IMR-90 (cell line): Measurements from ENCODE around the gene LRP1-AS. TPM values are rescaled to one million over a fixed set of nuclear protein-coding genes. Genes with fewer than 3 reads are reported as not detected.

Experiments
- BHLHE40 ChIP-seq: fragments of 150-350 bp; IDR thresholded peaks from 2 replicates; pipeline ENCODE4 v1.6.1; 2016; ENCODE audit warnings: mild to moderate bottlenecking, low read depth, low read length
- CEBPB ChIP-seq: IDR thresholded peaks from 2 replicates; pipeline ENCODE4 v1.6.1; 2012; ENCODE audit warnings: low read depth, low read length, improper control_type of control experiment
- MXI1 ChIP-seq: IDR thresholded peaks from 2 replicates; pipeline ENCODE4 v1.6.1; 2012; ENCODE audit warnings: low read depth, mild to moderate bottlenecking, low read length, moderate library complexity, borderline replicate concordance
- NFE2L2 ChIP-seq: fragments of 150-350 bp; IDR thresholded peaks from 2 replicates; pipeline ENCODE4 v1.6.1; 2016; ENCODE audit warnings: low read depth, mild to moderate bottlenecking, low read length
- polyA plus RNA-seq, 3 experiments: library from polyadenylated mRNA; depleted of rRNA; stranded (reverse); fragments of >200 nt; gene quantifications; 2 replicates each; pipeline ENCODE4 v1.2.3, GENCODE V29; 2012; ENCODE audit warnings: low replicate concordance in 1 of 3
- total RNA-seq: library from RNA; depleted of rRNA; stranded (reverse); fragments of >200 nt; gene quantifications from 2 replicates; pipeline ENCODE4 v1.2.3, GENCODE V29; 2012
- TF ChIP-seq, protein P1 (sequence below): conservative IDR thresholded peaks from 2 replicates; pipeline ENCODE4 v1.5.1; 2012; ENCODE audit warnings: mild to moderate bottlenecking, low read depth, low read length, improper control_type of control experiment

Gene LRP1-AS
- total and polyA plus RNA-seq, 2 of the 4 experiments (the other 2 are of a cell fraction), result not detected

DNA sequence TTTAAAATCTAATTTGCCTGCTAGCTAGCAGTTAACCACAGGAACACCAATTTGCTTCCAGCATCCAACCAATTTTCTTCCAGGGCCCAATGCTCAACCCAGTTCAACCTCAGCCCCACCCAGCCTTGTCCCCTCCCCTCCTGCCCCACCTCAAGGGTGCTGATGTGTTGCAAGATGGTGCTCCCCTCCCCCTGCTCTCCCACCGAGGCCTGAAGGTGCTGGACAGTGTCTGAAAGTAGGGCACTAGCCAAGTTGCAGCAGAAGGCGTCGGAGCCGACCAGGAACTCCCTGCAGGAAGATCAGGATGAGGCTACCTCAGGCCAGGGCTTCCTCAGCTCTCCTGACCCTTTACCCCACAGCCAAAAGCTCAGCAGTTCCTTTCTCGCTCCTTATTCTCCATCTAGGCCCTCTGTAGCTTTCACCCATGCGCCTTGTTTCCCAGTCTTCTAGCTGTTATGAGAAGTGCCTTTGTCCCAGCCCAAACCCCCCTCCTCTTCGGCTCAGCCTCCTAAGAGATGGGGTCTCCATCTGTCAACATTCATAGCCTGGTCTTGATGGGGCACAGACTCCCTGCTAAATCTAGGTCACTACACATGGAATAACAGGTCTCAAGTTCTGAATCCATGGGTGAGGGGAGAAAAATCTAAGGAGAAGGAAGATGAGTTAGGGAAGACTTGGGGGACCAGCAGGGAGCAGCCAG lies 39.8 kb downstream of the LRP1-AS start (continued):
- TF ChIP-seq, protein P1, sequence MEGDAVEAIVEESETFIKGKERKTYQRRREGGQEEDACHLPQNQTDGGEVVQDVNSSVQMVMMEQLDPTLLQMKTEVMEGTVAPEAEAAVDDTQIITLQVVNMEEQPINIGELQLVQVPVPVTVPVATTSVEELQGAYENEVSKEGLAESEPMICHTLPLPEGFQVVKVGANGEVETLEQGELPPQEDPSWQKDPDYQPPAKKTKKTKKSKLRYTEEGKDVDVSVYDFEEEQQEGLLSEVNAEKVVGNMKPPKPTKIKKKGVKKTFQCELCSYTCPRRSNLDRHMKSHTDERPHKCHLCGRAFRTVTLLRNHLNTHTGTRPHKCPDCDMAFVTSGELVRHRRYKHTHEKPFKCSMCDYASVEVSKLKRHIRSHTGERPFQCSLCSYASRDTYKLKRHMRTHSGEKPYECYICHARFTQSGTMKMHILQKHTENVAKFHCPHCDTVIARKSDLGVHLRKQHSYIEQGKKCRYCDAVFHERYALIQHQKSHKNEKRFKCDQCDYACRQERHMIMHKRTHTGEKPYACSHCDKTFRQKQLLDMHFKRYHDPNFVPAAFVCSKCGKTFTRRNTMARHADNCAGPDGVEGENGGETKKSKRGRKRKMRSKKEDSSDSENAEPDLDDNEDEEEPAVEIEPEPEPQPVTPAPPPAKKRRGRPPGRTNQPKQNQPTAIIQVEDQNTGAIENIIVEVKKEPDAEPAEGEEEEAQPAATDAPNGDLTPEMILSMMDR, result no peak
- TF ChIP-seq CEBPB (no peak), BHLHE40 (no peak), NFE2L2 (no peak), MXI1 (no peak)
